Measurements from ENCODE around the gene ACOT12. TPM values are rescaled to one million over a fixed set of nuclear protein-coding genes. Genes with fewer than 3 reads are reported as not detected.

Gene ACOT12
- polyA plus RNA-seq, 2 of the 4 experiments (the other 2 are of a cell fraction) = 0.08 TPM; not detected in 1

- DNase-seq (ENCODE audit: low read depth in 1 of 2, low spot score in 1 of 2) (no peak), ATAC-seq (no peak), FAIRE-seq (no peak)
- WGBS (ENCODE audit: missing lambda C conversion rate) = 80% methylated on average over 2 of the region's 2 CpGs
- no peak overlapping the region for H3K27ac ChIP-seq
- no peak for TF ChIP-seq CEBPB (IDR thresholded peaks at IDR 0.05)
- no peak for TF ChIP-seq HOXB13 (CRISPR knock-in tag; IDR thresholded peaks at IDR 0.05; ENCODE audit: low read depth)
- TF ChIP-seq NFE2L2 (conservative IDR thresholded peaks at IDR 0.05; ENCODE audit: low read length) = no peak
- no peak for TF ChIP-seq JUN (IDR thresholded peaks at IDR 0.05)
- TF ChIP-seq MAX (IDR thresholded peaks at IDR 0.05) = no peak
- TF ChIP-seq NPAS2 (CRISPR knock-in tag; IDR thresholded peaks at IDR 0.05; ENCODE audit: borderline replicate concordance) = no peak
- no peak for TF ChIP-seq REST (IDR thresholded peaks at IDR 0.05)
- TF ChIP-seq CHD2 (IDR thresholded peaks at IDR 0.05; ENCODE audit: low read length, partially characterized antibody) = no peak
- TF ChIP-seq BHLHE40 (IDR thresholded peaks at IDR 0.05; ENCODE audit: low read depth, low read length) = no peak
- TF ChIP-seq HMGXB4 (CRISPR knock-in tag; IDR thresholded peaks at IDR 0.05; ENCODE audit: borderline replicate concordance) = no peak
- no peak for TF ChIP-seq PHF8 (IDR thresholded peaks at IDR 0.05; ENCODE audit: borderline replicate concordance, low read depth)
- TF ChIP-seq KDM1A (IDR thresholded peaks at IDR 0.05; ENCODE audit: low read depth) = no peak
- no peak for TF ChIP-seq POLR2A (IDR thresholded peaks at IDR 0.05; ENCODE audit: low read length)
- no peak for TF ChIP-seq SREBF2 (IDR thresholded peaks at IDR 0.05)
- no peak for TF ChIP-seq ZNF302 (CRISPR knock-in tag; IDR thresholded peaks at IDR 0.05)
- no peak for TF ChIP-seq ESRRA (IDR thresholded peaks at IDR 0.05; ENCODE audit: borderline replicate concordance, low read length)
- TF ChIP-seq ELK1 (IDR thresholded peaks at IDR 0.05; ENCODE audit: low read depth, low read length) = no peak
- H3K4me1 ChIP-seq = no peaks in the 10 kb centered on the region
- ChIA-PET POLR2A (no interaction called here), CTCF (no interaction called here)
- H3K4me2 ChIP-seq = no peak overlapping the region
- no peak overlapping the region for H3K4me3 ChIP-seq
- no peaks in the 10 kb centered on the region for H3K9me3 ChIP-seq
These were observed 76.4 kb downstream of the ACOT12 start for GRCh38 chr5:81317536-81317935.

- Histone ChIP-seq H3K27ac (no peak overlapping the region), H3K4me1 (no peaks in the 10 kb centered on the region), H3K4me2 (no peak overlapping the region), H3K9me3 (no peaks in the 10 kb centered on the region), H3K4me3 (no peak overlapping the region)
- POLR2A ChIA-PET = no interaction called here
- DNase-seq (ENCODE audit: low read depth in 1 of 2, low spot score in 1 of 2) (no peak), ATAC-seq (no peak), FAIRE-seq (no peak)
- CTCF ChIA-PET = no interaction called here
- no peak for TF ChIP-seq MAZ (IDR thresholded peaks at IDR 0.05; ENCODE audit: borderline replicate concordance, low read depth, low read length)
- no peak for TF ChIP-seq POLR2AphosphoS2 (conservative IDR thresholded peaks at IDR 0.05; ENCODE audit: low read length)
- TF ChIP-seq SMC3 (IDR thresholded peaks at IDR 0.05) = no peak
- no peak for TF ChIP-seq CEBPB (IDR thresholded peaks at IDR 0.05)
- WGBS (ENCODE audit: missing lambda C conversion rate) = 58% methylated on average over 2 of the region's 2 CpGs
These were observed 77.4 kb downstream of the ACOT12 start for GRCh38 chr5:81316571-81316970.
